Mesangial cell (primary cell): ENCODE results near the gene RIMBP2. TPM values are rescaled to one million over a fixed set of nuclear protein-coding genes. Genes with fewer than 3 reads are reported as not detected.

Source experiments
- total RNA-seq: library from RNA; depleted of rRNA; stranded (reverse); fragments of >200 nt; gene quantifications from 2 replicates; pipeline ENCODE4 v1.2.3, GENCODE V29; 2015

Gene RIMBP2
- 0.38 TPM in 1 of 2 replicates, not detected in the other for total RNA-seq

DNA sequence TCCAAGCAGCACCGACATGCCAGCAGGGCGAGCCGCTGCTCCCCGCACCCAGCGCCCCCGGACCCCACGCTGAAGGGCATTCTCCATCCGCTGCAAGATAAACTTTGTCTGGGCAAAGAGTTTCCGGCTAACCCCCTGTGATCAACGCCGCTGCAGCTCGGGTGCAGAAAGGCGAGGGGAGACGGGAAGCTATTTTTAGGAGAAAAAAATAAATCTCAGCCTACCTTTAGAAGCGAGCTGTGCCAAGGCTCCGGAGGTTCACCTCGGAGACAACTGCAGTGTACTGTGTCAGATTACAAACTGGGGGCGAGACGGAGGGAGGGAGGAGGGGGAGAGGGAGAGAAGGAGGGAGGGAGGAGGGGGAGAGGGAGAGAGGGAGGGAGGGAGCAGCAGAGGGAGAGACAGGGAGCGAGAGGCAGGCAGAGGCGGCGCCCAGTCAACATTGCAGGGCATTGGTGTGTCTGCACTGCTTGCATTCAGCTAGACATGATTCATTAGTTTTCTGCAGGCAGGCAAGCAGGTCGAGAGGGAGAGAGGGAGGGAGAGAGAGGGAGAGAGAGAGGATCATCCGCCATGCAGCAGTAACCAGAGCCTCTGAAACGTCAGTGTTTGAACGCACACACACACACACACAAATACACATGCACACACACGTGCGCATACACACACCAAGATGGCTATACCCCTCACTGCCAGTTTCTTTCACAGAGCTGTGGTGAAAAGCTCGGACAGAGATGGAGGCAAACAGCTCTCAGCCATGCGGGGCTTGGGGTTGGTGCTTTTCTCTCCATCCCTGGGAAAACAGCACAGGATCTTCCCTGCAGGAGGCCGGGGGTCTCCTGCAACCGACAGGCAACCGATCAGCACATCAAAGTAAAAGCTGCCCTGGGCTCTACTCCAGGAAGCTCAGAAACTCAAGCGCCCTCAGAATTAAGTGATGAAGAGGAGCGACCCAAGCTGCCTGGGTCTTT, at the start of gene RIMBP2:
Gene RIMBP2 (minus strand): TSS at position 302 of the 971 bp plus-strand sequence. CDS start 237,286 bp downstream, outside the sequence.

Other genes starting within 250 kb of the RIMBP2 start
- gene STX2, start 123.0 kb upstream of the RIMBP2 start, total RNA-seq: 14.3 and 23.1 TPM in 2 replicates
- 195 and 524 TPM in 2 replicates for gene RAN, start 155.8 kb upstream of the RIMBP2 start, total RNA-seq
- 1.6 TPM in 1 of 2 replicates, not detected in the other for gene ADGRD1, start 237.6 kb upstream of the RIMBP2 start, total RNA-seq